Sciatic nerve (tissue), 2 donors: ENCODE results near the gene SLIT3. TPM values are rescaled to one million over a fixed set of nuclear protein-coding genes. Genes with fewer than 3 reads are reported as not detected.
A peak's percentile ranks its signal among the peaks of the same experiment; 100 is the strongest.

Experiments used
- ATAC-seq: fragments of 200-7000 bp; cut with Tn5 transposase; one replicate; pipeline ENCODE4 v1.9.1; 2020; ENCODE audit warnings: mild to moderate bottlenecking, moderate library complexity
- DNase-seq: peaks from one replicate; pipeline ENCODE4 v3.0.0-alpha.2; 2020; ENCODE audit warnings: low spot score
- intact Hi-C: fragments of 100-400 bp; cut with DNase I; formaldehyde crosslinking; loops from one replicate; pipeline ENCODE4 v1.14.2; 2022
- total RNA-seq: library from RNA; stranded (reverse); fragmentation: NEBNext Ultra II Directional; extraction: Animal tissue kit (Norgen Biotek cat#: 25700); gene quantifications from one replicate; pipeline ENCODE4 v1.2.1, GENCODE V29; 2021
- donor health status: DM: no; HTN: no; CAD: no.
- donor health status: DM: no; HTN: no; CAD: no.

Gene SLIT3
- total RNA-seq, 1 donor from 2014 or later = 50.6 TPM

DNA sequence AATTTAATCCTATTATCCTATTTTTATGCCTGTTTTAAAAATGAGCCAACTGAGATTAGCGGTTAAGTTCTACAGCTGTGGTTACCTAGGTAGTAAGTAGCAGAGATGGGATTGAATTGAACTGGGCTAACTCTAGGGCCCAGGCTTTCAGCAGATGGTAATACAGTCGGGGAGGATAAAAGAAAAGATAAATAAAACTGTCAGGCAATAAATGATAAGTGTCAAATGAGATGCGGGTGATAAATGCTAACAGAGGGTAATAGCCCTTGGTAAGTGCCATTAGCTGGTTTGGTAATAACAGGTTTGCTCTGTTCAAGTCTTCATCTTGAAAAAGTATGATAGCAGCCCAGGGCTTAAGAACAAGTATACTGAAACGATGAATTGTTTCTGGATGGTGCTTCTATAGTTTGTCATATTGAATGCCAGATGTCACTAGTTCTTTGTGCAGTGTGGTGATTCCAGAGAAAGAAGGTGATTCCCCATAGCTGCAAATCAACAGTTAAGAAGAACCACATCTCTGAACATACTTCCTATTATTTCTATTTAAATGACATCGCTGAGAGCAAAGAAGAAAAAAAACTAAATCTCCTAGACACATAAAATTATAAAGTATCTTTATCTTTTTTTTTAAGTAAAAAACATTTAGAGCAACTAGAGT lies 360.9 kb downstream of the SLIT3 start:
- intact Hi-C loops = no loop called here
- DNase-seq = no peak
- no peak for ATAC-seq

DNA sequence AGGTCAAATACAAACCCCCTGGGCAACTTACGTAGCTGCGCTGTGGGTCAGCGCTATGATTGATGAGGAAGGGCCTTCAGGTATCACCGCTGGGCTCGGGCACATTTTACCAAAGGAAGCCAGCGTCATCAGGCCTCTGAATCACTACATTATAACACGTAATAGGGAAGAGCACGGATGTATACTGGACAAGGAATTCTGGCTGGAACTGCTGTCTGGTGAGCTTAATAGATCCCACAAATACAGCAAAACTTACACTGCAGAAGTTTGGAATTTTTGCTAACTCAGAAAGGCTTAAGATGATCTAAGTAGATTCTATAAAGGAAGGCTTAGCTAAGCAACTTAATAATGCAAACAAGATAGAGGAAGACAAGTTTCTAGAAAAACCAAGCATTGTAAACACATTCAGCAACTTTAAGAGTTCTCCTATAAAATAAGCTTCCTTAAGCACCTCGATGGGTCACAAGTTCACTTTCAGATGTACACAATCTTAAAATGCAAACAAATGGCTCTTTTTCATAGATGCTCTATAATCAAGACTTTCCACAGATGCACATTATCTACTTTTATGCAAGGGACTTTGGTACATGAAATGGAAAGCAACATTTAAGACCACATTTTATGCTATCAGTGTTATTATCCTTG lies 361.7 kb downstream of the SLIT3 start:
- no peak for ATAC-seq
- no peak for DNase-seq
- intact Hi-C loops = no loop called here

DNA sequence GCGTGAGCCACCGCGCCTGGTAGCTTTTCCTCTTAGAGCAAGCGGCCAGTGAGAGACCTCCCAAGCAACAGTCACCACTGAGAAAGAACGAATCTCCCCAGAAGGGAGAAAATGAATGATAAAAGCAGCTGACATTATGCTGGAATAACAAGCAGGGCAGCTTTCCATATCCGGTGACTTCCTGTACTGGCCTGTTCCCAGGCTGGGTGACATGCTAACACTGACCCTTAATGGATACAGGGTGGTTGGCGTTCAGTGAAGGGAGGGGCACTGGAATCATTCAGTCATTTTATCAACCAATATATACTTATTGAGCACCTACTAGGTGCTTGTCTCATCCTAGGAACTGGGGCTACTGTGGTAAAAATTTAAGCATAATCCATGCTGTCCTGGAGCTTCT lies 364.4 kb downstream of the SLIT3 start:
- ATAC-seq = no peak
- DNase-seq = no peak
- intact Hi-C loops = no loop called here

DNA sequence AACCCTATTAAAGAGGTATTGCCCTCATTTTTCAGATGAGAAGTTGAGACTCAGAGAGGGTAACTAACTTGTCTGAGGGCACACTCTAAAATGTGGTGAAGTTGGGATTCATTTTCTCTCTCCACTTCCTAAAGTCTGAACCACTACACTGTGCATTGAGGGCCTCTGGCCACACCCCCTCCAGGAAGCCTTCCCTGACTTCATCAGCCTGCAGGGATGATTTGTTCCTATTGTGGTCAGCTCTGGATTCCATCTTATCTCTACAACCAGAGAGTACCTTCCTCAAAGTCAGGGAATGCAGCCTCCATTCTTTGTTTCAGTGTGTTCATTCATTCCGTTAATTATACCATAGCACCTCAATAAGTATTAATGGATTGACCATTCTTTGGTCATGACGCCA lies 365.8 kb downstream of the SLIT3 start:
- intact Hi-C loops = no loop called here
- ATAC-seq = no peak
- no peak for DNase-seq

DNA sequence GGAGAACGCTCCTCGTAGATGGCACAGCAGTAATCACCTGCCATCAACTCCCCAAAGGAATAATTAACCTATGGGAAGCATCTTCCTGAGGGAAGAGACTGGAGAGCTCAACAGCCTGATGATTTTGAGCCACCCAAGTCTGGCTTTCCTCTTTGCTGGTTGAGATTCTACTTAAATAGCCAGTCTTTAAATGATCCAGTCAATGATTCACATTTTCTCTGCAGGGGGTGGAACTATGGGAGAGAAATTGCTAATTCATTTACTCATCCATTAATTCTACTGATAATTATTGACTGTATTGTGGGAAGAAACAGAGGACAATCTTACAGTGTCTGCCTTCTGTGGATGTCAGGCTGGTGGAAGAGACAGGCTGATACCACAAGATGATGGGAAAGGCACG lies 366.8 kb downstream of the SLIT3 start:
- ATAC-seq (no peak), DNase-seq (no peak)
- intact Hi-C loops = no loop called here

DNA sequence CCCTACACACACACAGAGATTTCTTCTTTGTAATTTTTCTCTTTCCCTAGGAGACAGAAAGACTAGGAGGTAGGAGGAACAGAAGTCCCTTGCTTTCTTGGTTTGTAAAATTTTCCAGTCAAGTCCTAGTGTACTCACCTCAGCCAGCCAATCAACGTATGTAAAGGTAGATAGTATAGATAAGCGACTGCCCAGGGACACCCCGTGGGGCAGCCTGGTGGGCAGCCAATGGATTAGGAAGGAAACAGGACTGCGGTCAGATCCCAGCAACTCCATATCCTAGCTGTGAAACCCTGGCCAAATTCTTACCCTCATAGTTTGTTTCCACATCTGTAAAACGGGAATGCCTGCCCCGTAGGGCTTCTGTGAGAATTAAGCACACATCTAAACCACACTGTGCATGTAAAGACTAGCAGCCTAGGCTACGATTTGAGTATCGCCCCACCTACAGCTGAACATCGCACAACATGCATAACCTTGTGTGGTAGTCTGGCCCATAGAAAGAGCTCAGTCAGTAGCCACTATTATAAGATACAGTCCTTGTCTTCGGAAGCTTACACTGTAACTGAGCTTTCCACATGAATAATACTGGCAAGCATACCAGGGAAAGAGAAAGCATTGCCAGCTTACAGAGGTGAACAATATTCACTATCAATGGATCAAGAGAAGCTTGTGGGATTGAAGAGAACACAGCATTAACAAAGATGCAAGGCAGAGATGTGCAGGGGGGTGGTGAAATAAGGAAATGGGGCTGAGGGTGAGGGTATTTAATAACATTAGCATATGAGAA lies 368.3 kb downstream of the SLIT3 start:
- DNase-seq = no peak
- intact Hi-C loops = no loop called here
- no peak for ATAC-seq

DNA sequence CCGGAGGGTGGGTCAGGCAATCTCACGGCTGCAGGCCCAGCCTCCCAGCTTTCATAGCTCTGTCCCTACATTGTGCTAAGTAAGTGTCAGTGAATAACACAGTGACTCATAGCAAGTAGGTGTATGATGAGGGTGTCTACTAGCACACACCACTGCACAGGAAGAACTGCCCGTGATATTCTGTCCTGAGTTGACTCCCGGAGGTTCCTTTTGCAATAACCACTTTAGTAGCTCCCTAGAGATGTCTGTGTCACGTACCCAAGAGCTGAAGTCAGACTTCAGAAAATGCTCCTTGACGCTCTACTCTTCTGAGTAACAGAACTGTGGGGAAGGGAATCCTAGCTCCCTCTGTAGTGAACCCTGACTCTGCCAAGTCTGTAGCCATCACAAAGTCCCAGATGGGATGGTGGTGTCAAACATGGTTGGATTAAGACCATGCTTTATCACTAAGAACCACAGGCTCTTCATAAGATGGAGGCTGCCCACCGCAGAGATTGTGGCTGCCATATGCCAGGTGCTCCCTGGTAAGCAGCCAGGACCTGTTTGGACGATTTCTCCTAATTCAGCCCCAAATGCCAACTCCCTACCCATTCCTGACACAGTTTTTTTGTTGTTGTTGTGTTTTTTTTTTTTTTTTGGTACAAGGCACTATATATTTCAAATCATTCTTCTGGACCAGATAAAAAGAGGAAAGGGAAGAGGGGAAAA lies 369.1 kb downstream of the SLIT3 start:
- intact Hi-C loops = no loop called here
- peak; percentile 63 for ATAC-seq
- no peak for DNase-seq

DNA sequence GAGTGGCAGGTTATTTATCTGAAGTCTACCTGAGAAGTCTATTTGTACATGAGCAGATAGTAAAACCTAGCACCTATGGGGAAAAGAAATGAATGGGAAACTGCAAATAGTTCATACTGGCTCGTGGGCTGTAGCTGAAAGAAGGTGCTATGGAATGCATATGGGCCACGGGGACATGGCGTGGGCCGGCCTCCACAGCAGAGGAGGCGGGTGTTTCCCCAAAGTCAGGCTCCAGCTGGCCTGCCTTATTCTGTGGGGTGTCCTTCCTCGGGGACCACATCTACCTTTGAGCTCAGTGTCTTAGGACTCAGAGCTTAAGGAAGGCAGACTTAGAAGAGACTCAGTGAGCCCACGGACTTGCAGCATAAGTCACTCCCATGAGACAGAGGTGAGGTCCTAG lies 371.3 kb downstream of the SLIT3 start:
- intact Hi-C loops = no loop called here
- ATAC-seq = no peak
- DNase-seq = no peak

DNA sequence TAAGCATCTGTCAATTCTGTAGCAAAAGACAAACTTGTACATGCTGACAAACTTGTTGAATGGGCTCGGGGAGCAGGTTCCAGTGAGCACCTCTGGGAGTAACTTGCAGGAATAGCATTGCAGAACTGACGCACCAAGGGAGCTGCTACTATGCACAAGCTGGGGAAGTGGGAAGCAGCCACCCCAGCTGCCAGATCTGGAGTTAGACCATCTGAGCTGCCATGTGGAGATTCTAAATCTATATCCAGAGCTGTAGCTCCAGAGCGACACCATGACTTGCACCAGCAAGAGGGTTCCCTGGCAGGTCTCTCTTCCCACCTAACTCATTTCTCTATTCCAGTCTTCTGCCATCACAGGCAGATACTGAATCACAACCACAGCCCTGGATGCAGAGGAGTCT lies 375.8 kb downstream of the SLIT3 start:
- intact Hi-C loops = no loop called here
- DNase-seq (no peak), ATAC-seq (no peak)

DNA sequence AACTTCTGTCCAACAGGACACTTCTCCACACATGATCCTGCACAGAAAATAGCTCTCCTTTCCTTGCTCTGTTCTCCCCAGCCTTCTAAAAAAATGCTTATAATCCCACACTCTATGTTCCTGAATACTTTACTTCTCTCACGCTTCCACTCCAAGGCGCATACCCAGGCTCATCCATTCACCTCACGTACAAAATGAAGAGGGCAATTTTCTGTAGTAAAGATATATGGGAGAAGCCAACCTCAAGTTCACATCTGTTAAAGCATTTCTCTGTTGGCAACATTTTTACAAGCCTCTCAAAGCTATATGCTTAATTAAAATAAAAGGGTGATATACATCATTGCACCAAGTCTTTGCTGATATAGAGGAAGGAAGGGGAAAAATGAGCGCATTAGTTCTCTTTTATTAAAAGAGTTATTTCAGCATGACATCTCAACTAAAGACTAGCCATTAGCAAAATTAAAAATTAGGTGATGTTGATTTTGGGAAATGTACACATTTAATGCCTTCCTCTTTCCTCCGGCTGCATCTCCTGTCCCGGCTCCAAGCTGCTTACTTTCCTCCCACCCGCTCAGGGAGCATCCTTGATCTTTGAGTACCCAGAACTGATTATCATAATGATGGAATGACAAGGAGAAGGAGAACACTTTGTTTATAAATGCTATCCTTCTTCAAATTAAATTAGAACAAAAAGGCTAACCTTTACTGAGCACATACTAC lies 379.6 kb downstream of the SLIT3 start:
- no peak for ATAC-seq
- intact Hi-C loops = no loop called here
- DNase-seq = no peak

DNA sequence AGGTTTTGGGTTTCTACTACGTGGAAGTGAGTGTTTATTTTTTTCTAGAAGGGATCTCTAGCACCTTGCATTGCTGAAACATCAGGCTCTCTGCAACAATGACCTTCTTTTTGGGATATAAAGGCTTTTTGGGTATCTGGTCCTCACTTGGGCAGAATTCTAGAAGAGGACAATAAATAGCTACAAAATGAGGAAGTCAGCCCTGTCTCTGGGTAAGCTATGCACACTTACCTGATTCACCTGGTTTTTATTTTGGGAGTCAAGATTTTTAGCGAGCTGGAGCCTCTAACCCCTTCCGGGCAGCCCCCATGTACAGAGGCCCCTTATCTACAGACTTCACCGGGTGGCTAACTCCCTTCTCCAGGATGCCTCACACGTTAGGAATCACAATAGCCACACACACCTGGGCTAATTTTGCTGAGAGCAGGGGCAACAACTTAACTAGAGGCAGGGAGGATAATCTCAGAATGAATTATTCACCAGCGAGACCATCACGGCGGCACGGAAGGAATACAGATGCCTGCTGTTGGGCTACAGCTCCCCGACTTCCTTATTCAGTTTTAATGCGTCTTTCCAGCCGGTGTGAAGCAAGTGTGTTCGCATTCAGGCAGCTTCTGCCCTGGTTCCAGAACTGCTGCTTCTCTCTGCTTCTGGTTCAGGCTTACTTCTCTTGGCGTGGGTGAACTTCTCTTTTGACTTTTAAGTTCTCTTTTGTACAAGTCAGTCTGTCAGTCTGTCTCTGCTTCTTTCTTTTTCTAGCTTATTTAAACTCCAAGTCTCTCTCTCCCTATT lies 380.7 kb downstream of the SLIT3 start:
- DNase-seq (no peak), ATAC-seq (no peak)
- intact Hi-C loops = no loop called here

DNA sequence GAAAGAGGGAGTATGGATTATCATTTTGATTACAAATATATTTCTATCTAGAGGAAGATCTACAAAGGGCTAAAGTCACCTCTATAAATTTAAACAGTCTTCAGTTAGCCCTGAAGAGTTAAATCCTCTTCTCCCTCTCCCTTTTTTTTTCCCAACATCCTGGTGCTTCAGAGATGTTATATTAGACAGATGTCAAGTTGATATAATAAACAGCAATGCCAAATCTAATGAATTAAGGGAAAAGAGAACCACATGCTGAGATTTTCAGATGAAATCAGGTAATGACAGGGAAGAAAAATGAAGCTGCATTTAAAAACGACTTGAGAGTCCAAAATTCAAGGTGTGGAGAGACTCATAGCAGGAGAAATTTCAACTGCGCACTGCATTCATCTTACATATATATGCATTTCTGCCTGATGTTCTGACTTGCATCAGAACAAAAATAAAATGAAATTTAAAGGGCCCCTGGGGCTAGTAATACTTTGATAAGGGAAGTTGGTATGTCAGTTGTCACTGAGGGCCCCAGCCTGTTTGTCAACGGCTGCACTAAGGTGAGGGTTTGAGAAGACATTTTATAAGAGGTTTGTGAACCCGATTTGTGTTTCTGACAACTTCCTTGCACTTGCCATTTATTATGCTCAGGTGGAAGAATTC lies 382.9 kb downstream of the SLIT3 start:
- DNase-seq (no peak), ATAC-seq (no peak)
- intact Hi-C loops = no loop called here

DNA sequence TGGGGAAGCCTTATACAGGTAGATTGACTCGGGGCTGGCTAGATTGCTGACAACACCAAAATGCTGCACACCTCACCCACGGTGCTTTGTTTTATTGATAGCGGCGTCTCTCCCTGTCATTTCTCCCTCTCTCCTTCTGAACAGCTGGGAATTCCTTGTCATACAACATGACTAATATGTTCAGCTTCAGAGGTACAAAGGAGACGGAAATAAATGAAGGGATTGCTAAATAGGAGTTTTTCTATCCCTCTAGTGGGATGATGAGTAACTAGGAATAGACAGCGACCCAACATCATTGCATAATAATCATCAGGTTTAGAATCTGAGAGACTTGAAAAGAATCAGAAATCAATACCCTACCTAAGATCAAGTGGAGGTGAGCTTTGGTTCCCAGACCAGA lies 384.1 kb downstream of the SLIT3 start:
- DNase-seq = no peak
- intact Hi-C loops = no loop called here
- peak; percentile 73 for ATAC-seq

DNA sequence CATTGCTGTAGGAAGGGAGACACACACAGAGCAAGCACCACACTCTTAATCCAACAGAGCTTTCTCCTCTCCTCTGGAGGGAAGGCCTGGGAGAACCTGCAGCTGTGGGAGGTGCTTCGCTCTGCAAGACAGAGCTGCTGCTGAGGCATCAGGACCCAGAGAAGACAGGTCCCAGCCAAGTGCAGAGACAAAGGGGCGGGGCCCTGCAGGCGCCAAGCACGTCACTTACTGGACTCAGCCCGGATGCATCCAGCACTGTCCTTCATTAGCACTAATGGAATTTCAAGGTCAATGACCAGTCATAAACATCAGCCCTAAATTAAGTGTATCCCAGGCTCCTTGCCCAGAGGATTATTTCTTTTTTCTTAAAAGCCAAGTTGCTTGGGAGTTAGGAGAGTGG lies 384.7 kb downstream of the SLIT3 start:
- peak; percentile 82 for ATAC-seq
- intact Hi-C loops = no loop called here
- peak; percentile 72 for DNase-seq

DNA sequence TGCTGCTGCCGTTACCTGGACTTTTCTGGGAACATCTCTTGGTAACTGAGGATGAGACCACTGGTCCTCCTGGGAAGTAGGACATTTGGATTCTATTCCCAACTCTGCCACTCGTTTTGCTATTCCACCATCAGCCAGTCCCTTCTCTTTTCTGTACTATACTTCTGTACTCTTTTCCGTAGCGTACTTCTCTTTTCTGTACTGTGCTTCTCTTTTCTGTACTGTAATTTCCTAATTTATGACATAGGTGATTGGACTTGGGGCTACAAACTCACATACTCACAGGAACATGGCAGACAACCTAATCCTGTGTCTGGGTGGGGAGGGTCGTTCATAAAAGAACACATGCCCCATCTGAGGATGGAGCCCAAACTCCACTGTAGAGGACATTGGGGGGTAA lies 386.4 kb downstream of the SLIT3 start:
- ATAC-seq (no peak), DNase-seq (no peak)
- intact Hi-C loops = no loop called here

DNA sequence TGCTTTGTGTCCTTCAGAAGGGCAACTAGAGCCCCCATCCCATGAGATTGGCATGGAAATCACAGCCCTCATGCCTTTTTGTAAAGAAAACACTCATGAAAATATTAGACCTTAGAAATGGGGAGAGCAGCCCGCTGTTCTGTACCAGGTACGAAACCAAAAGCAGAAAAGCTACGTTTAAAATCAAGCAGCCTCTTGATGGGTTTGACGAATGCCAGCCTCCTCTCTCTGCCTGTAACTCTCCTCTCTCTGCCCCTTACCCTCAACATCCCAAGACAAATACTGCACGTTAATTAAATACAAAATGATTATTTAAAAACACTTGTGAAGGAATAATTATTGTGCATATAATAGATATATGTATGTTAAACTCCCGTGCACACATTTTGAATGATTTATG lies 390.1 kb downstream of the SLIT3 start:
- intact Hi-C loops = no loop called here
- ATAC-seq = no peak
- DNase-seq = no peak

DNA sequence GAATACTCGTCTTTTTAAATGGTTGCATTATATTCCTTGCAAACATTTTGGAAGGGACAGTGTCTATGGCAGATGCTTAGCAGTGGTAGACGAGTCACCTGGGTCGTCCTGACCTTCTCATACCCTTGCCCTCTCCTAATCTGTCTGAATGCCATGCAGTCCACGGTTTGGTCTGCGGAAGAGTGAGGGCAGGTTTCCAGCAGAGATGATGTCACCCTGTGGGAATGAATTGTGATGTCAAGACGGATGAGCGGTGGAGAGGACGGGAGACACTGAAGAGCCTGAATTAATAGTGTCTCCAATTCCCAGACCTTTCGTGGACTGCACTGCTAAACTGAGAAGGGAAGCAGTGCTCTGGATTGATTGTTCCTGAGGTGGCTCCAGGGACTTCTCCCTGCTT lies 392.7 kb downstream of the SLIT3 start:
- no peak for DNase-seq
- no peak for ATAC-seq
- intact Hi-C loops = no loop called here

DNA sequence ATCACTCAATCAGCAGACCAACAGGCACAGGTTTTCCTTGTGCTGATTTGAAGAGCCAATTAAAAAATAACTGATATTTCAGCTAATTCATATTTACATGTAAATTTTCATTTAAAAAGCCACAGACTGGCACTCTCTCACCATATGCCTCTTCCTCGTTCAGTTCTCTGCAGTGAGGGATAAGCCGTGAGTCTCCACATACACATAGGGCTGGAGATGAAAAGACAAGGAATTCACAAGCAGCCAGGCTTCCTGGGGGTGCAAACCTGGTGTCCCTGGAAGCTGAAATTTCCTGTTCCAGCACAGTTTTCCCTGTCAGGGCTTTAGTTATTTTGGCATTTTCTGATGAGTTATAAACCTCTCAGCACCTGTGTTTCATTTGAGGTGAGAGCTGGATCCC lies 397.9 kb downstream of the SLIT3 start:
- intact Hi-C loops = no loop called here
- DNase-seq (no peak), ATAC-seq (no peak)
